ENCODE results near the gene DCHS1. TPM values are rescaled to one million over a fixed set of nuclear protein-coding genes. Genes with fewer than 3 reads are reported as not detected.
A peak's percentile ranks its signal among the peaks of the same experiment; 100 is the strongest.

The DCHS1 gene
- total and polyA plus RNA-seq, 2 of the 13 experiments (the other 11 are each of a cell fraction or from before 2014, with no cell fraction given) = under 0.01 to 0.03 TPM

DNA sequence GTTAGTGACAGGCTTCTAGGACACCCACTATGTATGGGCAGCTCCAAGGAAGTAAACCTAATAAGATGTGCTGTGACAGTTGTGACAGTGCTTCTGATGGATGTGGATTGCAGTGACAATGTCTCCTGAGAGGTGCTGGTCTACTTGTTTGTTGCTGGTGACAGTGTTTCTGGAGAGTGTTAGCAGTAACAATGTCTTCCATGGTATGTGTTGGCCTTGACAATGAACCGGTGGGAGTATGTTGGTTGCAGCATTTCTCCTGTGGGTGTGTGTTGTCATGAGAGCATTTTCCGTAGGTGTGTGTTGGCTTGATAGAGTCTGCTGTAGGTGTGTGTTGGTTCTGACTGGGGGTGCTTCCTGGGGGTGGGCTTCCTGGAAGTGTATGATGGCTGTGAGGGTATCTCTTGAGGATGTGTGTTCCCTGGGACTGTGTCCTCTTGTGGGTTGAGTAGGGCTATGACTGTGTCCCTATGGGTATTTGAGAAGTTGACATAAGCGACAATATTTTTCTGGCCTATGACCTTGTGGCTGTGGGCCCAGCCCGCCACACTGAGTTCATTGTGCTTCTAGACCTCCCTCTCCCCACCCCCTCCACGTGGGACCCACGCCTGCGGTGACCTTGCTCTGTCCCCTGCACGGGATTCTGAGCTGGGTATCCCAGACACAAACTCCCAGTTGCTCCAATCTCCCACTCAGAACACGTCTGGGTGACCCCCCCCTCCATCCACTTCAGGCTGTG, 1.2 kb downstream of the DCHS1 start (continued):
- peak; percentile 59 for TF ChIP-seq ARID5B (CRISPR knock-in tag; IDR thresholded peaks at IDR 0.05)
- peak; percentile 97 for TF ChIP-seq SP5 (CRISPR knock-in tag; IDR thresholded peaks at IDR 0.05; ENCODE audit: borderline replicate concordance, low read depth)
- 0 out of 2 replicates have a peak, but pooled peaks have one; percentile 17 for TF ChIP-seq THAP11 (CRISPR knock-in tag; IDR thresholded peaks at IDR 0.05)
- peak; percentile 45; the same call in 1 of the 2 replicates for TF ChIP-seq GATAD2A (CRISPR knock-in tag; IDR thresholded peaks at IDR 0.05)
- peak; percentile 46; the same call in 1 of the 2 replicates for TF ChIP-seq FOSL2 (CRISPR knock-in tag; IDR thresholded peaks at IDR 0.05)
- peak; percentile 92 for TF ChIP-seq ZNF609 (CRISPR knock-in tag; IDR thresholded peaks at IDR 0.05; ENCODE audit: borderline replicate concordance)
- TF ChIP-seq, protein P1, sequence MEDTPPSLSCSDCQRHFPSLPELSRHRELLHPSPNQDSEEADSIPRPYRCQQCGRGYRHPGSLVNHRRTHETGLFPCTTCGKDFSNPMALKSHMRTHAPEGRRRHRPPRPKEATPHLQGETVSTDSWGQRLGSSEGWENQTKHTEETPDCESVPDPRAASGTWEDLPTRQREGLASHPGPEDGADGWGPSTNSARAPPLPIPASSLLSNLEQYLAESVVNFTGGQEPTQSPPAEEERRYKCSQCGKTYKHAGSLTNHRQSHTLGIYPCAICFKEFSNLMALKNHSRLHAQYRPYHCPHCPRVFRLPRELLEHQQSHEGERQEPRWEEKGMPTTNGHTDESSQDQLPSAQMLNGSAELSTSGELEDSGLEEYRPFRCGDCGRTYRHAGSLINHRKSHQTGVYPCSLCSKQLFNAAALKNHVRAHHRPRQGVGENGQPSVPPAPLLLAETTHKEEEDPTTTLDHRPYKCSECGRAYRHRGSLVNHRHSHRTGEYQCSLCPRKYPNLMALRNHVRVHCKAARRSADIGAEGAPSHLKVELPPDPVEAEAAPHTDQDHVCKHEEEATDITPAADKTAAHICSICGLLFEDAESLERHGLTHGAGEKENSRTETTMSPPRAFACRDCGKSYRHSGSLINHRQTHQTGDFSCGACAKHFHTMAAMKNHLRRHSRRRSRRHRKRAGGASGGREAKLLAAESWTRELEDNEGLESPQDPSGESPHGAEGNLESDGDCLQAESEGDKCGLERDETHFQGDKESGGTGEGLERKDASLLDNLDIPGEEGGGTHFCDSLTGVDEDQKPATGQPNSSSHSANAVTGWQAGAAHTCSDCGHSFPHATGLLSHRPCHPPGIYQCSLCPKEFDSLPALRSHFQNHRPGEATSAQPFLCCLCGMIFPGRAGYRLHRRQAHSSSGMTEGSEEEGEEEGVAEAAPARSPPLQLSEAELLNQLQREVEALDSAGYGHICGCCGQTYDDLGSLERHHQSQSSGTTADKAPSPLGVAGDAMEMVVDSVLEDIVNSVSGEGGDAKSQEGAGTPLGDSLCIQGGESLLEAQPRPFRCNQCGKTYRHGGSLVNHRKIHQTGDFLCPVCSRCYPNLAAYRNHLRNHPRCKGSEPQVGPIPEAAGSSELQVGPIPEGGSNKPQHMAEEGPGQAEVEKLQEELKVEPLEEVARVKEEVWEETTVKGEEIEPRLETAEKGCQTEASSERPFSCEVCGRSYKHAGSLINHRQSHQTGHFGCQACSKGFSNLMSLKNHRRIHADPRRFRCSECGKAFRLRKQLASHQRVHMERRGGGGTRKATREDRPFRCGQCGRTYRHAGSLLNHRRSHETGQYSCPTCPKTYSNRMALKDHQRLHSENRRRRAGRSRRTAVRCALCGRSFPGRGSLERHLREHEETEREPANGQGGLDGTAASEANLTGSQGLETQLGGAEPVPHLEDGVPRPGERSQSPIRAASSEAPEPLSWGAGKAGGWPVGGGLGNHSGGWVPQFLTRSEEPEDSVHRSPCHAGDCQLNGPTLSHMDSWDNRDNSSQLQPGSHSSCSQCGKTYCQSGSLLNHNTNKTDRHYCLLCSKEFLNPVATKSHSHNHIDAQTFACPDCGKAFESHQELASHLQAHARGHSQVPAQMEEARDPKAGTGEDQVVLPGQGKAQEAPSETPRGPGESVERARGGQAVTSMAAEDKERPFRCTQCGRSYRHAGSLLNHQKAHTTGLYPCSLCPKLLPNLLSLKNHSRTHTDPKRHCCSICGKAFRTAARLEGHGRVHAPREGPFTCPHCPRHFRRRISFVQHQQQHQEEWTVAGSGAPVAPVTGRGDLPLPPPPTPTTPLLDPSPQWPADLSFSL (CRISPR knock-in tag; IDR thresholded peaks at IDR 0.05) = peak; percentile 43; the same call in 1 of the 2 replicates
